ENCODE results near the gene ZMIZ2.
"Not testable (repeated sequence)": the region's sequence is repeated elsewhere in the genome, so short reads cannot be mapped to it uniquely, and the experiment has no call there.

ZMIZ2 gene

GRCh38 chr7:44796504-44797328 lies 48.1 kb downstream of the ZMIZ2 start, which contains the start of gene PPIA:
Gene PPIA, plus strand, starts transcription at chr7:44796681. Its CDS starts 44 bp downstream, at chr7:44796725.
- TF ChIP-seq CTCF (conservative IDR thresholded peaks at IDR 0.05; ENCODE audit: low read depth, low read length) = no peak

GRCh38 chr7:44797329-44798258 lies 48.9 kb downstream of the ZMIZ2 start:
- H3K4me3 ChIP-seq (ENCODE audit: low read length) = peak overlapping the region; percentile 67
- DNase-seq (ENCODE audit: low read depth) = peak; percentile 56
- TF ChIP-seq CTCF (conservative IDR thresholded peaks at IDR 0.05; ENCODE audit: low read depth, low read length) = peak; percentile 55

More at GRCh38 chr7:44796504-44797328, 48.1 kb downstream of the ZMIZ2 start, which contains the start of gene PPIA:
- peak within 1 kb of the TSS; percentile 71 for H3K4me3 ChIP-seq (ENCODE audit: low read length)
- DNase-seq (ENCODE audit: low read depth) = peak; percentile 95

DNA sequence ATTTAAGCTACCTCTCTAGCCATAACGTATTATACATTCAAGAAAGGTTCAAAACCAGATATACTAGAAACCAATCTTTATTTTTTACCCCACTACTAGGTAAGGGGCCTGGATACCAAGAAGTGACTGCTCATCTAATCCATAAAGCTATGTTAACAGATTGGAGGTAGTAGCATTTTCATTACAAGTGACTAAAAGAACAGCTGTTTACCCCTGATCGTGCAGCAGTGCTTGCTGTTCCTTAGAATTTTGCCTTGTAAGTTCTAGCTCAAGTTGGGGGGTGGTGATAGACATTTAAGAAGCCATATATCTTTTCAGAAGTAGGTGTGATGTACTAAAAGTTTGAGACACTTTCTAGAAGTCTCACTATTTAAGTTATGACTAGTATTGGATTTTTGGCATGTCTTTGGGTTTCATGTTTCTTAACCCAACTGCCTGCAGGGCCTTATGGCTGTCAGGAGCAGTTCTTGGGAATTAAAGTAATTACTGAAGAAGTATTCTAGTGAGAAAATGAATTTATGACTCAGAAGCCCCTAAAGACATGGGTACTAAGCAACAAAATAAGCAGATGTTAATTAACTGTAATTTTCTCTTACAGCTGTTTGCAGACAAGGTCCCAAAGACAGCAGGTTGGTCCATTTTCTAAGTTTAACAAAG lies 50.1 kb downstream of the ZMIZ2 start:
- no peak for TF ChIP-seq CTCF (conservative IDR thresholded peaks at IDR 0.05; ENCODE audit: low read depth, low read length)
- DNase-seq (ENCODE audit: low read depth) = no peak
- H3K4me3 ChIP-seq (ENCODE audit: low read length) = peak overlapping the region; percentile 67

DNA sequence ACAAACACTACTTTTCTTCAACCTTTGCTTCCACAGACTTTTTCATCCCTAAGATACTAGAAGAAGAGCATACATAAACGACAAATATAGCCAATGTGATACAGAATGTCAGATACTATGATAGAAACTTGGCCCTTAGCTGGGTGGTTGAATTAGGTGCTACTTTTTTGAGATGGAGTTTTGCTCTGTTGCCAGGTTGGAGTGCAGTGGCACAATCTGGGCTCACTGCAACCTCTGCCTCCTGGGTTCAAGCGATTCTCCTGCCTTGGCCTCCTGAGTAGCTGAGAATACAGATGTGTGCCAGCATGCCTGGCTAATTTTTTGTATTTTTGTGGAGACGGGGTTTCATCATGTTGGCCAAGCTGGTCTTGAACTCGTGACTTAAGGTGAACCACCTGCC lies 51.3 kb downstream of the ZMIZ2 start:
- DNase-seq (ENCODE audit: low read depth) = no peak
- H3K4me3 ChIP-seq (ENCODE audit: low read length) = no peak overlapping the region
- no peak for TF ChIP-seq CTCF (conservative IDR thresholded peaks at IDR 0.05; ENCODE audit: low read depth, low read length)

GRCh38 chr7:44801890-44802289 lies 53.2 kb downstream of the ZMIZ2 start:
- no peak for DNase-seq (ENCODE audit: low read depth)
- H3K4me3 ChIP-seq (ENCODE audit: low read length) = no peak overlapping the region
- TF ChIP-seq CTCF (conservative IDR thresholded peaks at IDR 0.05; ENCODE audit: low read depth, low read length) = no peak

DNA sequence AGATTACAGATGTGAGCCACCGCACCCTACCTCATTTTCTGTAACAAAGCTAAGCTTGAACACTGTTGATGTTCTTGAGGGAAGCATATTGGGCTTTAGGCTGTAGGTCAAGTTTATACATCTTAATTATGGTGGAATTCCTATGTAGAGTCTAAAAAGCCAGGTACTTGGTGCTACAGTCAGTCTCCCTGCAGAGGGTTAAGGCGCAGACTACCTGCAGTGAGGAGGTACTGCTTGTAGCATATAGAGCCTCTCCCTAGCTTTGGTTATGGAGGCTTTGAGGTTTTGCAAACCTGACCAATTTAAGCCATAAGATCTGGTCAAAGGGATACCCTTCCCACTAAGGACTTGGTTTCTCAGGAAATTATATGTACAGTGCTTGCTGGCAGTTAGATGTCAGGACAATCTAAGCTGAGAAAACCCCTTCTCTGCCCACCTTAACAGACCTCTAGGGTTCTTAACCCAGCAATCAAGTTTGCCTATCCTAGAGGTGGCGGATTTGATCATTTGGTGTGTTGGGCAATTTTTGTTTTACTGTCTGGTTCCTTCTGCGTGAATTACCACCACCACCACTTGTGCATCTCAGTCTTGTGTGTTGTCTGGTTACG lies 53.9 kb downstream of the ZMIZ2 start:
- no peak for DNase-seq (ENCODE audit: low read depth)
- no peak for TF ChIP-seq CTCF (conservative IDR thresholded peaks at IDR 0.05; ENCODE audit: low read depth, low read length)
- no peak overlapping the region for H3K4me3 ChIP-seq (ENCODE audit: low read length)

DNA sequence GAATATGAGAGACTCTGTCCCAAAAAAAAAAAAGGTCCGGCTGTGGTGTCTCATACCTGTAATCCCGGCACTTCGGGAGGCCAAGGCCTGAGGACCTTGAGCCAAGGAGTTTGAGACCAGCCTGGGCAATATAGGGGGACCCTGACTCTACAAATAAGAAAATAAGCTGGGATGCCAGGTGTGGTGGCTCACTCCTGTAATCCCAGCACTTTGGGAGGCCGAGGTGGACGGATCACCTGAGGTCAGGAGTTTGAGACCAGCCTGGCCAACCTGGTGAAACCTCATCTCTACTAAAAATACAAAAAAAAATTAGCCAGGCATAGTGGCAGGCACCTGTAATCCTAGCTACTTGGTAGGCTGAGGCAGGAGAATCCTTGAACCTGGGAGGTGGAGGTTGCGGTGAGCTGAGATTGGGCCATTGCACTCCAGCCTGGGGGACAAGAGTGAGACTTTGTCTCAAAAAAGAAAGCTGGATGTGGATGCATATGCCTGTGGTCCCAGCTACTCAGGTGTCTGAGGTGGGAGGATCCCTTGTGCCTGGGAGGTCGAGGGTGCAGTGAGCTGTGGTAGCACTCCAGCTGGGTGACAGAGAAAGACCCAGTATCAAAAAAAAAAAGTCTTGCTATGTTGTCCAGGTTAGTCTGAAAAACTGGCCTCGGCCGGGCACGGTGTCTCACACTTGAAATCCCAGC lies 55.3 kb downstream of the ZMIZ2 start:
- not testable (repeated sequence) for DNase-seq (ENCODE audit: low read depth); H3K4me3 ChIP-seq (ENCODE audit: low read length)

Data from retinal pigment epithelial cell (primary cell).